ENCODE data around the gene TYSND1. TPM values are rescaled to one million over a fixed set of nuclear protein-coding genes. Genes with fewer than 3 reads are reported as not detected.

TYSND1 gene
- total and polyA plus RNA-seq, 2 of the 13 experiments (the other 11 are each of a cell fraction or from before 2014, with no cell fraction given), result 3.3 to 8.9 TPM

DNA sequence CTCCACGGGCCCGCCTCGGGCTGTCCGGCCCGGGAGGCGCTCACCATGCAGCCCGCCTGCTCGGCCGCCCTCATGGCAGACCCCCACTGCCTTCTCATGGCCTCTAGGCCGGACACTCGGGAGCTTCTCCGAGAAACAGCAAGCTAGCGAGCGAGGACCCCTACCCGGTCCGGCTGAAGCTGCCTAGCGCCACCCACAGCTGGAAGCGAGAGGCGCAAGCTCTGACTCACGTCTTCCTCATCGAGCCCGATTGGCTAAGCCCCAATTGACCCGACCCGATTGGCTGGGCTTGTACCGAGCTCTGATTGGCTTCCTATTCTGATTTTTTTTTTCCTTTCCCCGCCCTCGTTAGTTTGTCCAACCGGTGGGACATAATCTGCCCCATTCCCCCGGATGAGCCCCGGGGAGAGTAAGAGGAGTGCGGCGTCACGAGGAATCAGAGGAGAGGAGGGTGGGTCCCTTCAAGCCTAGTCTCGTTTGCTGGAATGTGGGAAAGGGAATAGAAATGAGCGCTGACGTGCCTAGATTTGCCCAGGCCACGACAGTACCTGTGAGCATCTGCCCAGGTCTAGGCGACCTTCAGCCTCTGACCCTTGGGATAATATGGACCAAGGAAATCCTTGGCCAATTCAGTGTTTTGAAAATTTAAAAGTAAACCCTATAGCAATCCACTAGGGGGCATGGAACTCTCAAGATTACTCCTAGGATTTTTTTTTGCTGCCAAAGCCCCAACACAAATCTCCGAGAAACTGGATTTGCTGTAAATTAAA, at the start of gene TYSND1 (continued):
- TF ChIP-seq, protein P1, sequence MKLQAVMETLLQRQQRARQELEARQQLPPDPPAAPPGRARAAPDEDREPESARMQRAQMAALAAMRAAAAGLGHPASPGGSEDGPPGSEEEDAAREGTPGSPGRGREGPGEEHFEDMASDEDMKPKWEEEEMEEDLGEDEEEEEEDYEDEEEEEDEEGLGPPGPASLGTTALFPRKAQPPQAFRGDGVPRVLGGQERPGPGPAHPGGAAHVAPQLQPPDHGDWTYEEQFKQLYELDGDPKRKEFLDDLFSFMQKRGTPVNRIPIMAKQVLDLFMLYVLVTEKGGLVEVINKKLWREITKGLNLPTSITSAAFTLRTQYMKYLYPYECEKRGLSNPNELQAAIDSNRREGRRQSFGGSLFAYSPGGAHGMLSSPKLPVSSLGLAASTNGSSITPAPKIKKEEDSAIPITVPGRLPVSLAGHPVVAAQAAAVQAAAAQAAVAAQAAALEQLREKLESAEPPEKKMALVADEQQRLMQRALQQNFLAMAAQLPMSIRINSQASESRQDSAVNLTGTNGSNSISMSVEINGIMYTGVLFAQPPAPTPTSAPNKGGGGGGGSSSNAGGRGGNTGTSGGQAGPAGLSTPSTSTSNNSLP (IDR thresholded peaks at IDR 0.05; ENCODE audit: low read depth, low read length), result peak; percentile 73
- TF ChIP-seq KDM2A (CRISPR knock-in tag; IDR thresholded peaks at IDR 0.05; ENCODE audit: borderline replicate concordance, low read depth) (peak; percentile 89; the same call in 1 of the 2 replicates), JUNB (CRISPR knock-in tag; IDR thresholded peaks at IDR 0.05; ENCODE audit: borderline replicate concordance) (no peak), ZNF33B (CRISPR knock-in tag; IDR thresholded peaks at IDR 0.05) (0 out of 2 replicates have a peak, but pooled peaks have one; percentile 27), MYPOP (CRISPR knock-in tag; IDR thresholded peaks at IDR 0.05) (peak; percentile 61), ZNF589 (CRISPR knock-in tag; conservative IDR thresholded peaks at IDR 0.05) (0 out of 2 replicates have a peak, but pooled peaks have one; percentile 15), ZNF577 (CRISPR knock-in tag; IDR thresholded peaks at IDR 0.05; ENCODE audit: borderline replicate concordance, low read depth) (no peak), ZNF7 (CRISPR knock-in tag; IDR thresholded peaks at IDR 0.05) (no peak), DNMT3B (CRISPR knock-in tag; conservative IDR thresholded peaks at IDR 0.05) (no peak), ZNF335 (CRISPR knock-in tag; IDR thresholded peaks at IDR 0.05) (no peak), SMAD3 (CRISPR knock-in tag; IDR thresholded peaks at IDR 0.05) (peak; percentile 68; the same call in 1 of the 2 replicates), SPEN (CRISPR knock-in tag; IDR thresholded peaks at IDR 0.05; ENCODE audit: low read depth) (no peak; the same call in 1 of the 2 replicates), ZBTB14 (CRISPR knock-in tag; IDR thresholded peaks at IDR 0.05) (peak; percentile 34; the same call in 1 of the 2 replicates), BATF2 (CRISPR knock-in tag; IDR thresholded peaks at IDR 0.05) (no peak), KMT2A (CRISPR knock-in tag; IDR thresholded peaks at IDR 0.05) (peak; percentile 61), ARNTL (CRISPR knock-in tag; IDR thresholded peaks at IDR 0.05) (peak; percentile 62; the same call in 1 of the 2 replicates), GPBP1L1 (CRISPR knock-in tag; IDR thresholded peaks at IDR 0.05) (no peak)
- TF ChIP-seq, protein P2, sequence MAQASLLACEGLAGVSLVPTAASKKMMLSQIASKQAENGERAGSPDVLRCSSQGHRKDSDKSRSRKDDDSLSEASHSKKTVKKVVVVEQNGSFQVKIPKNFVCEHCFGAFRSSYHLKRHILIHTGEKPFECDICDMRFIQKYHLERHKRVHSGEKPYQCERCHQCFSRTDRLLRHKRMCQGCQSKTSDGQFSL (CRISPR knock-in tag; IDR thresholded peaks at IDR 0.05), result no peak; the same call in 1 of the 2 replicates
- TF ChIP-seq, protein P3, sequence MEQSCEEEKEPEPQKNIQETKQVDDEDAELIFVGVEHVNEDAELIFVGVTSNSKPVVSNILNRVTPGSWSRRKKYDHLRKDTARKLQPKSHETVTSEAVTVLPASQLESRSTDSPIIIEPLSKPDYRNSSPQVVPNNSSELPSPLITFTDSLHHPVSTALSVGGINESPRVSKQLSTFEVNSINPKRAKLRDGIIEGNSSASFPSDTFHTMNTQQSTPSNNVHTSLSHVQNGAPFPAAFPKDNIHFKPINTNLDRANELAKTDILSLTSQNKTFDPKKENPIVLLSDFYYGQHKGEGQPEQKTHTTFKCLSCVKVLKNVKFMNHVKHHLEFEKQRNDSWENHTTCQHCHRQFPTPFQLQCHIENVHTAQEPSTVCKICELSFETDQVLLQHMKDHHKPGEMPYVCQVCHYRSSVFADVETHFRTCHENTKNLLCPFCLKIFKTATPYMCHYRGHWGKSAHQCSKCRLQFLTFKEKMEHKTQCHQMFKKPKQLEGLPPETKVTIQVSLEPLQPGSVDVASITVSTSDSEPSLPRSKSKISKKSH (CRISPR knock-in tag; IDR thresholded peaks at IDR 0.05; ENCODE audit: borderline replicate concordance), result peak; percentile 80; the same call in 1 of the 2 replicates
- TF ChIP-seq, protein P4, sequence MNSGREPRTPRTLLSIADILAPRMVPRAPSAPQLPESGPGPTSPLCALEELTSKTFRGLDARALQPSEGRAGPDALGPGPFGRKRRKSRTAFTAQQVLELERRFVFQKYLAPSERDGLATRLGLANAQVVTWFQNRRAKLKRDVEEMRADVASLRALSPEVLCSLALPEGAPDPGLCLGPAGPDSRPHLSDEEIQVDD (CRISPR knock-in tag; IDR thresholded peaks at IDR 0.05; ENCODE audit: borderline replicate concordance), result no peak

Measured in HepG2 (cell line).